Uterus (tissue), 2 donors: ENCODE measurements around the gene GATAD2B.

Experiments used
- CTCF ChIP-seq, 4 experiments: fragments of 200-600 bp in 2 of 4; fragments of 450-650 bp in 2 of 4; sonication (generic) in 2 of 4; IDR thresholded peaks; one replicate each; pipeline ENCODE4 v1.5.1; 2016 to 2019; ENCODE audit warnings: antibody characterized with exemption in 4 of 4, mild to moderate bottlenecking in 2 of 4, moderate library complexity in 1 of 4
- POLR2A ChIP-seq, 2 donors: fragments of 450-650 bp; IDR thresholded peaks; one replicate each; pipeline ENCODE4 v1.6.1; 2016; ENCODE audit warnings: antibody characterized with exemption in 2 of 2, mild to moderate bottlenecking in 1 of 2, moderate library complexity in 1 of 2

- TF ChIP-seq POLR2A (IDR thresholded peaks at IDR 0.05) (no peak), CTCF (IDR thresholded peaks at IDR 0.05) (no peak)
Measured at GRCh38 chr1:153941826-153942725, 19.3 kb upstream of the GATAD2B start.
